Upper lobe of left lung (tissue), 4 donors: ENCODE measurements around the gene PACS1.

Experiments used
- EP300 ChIP-seq, 4 donors: sonication (generic); formaldehyde crosslinking; IDR thresholded peaks; one replicate each; pipeline ENCODE4 v1.5.1; 2017; ENCODE audit warnings: antibody characterized with exemption in 4 of 4, control low read depth in 2 of 4
- TF ChIP-seq, protein P1 (sequence below), 6 experiments: fragments of 450-650 bp in 4 of 6; fragments of 200-600 bp in 2 of 6; sonication (generic) in 2 of 6; IDR thresholded peaks; one replicate each; pipeline ENCODE4 v1.5.1; 2016 to 2019; ENCODE audit warnings: antibody characterized with exemption in 6 of 6

DNA sequence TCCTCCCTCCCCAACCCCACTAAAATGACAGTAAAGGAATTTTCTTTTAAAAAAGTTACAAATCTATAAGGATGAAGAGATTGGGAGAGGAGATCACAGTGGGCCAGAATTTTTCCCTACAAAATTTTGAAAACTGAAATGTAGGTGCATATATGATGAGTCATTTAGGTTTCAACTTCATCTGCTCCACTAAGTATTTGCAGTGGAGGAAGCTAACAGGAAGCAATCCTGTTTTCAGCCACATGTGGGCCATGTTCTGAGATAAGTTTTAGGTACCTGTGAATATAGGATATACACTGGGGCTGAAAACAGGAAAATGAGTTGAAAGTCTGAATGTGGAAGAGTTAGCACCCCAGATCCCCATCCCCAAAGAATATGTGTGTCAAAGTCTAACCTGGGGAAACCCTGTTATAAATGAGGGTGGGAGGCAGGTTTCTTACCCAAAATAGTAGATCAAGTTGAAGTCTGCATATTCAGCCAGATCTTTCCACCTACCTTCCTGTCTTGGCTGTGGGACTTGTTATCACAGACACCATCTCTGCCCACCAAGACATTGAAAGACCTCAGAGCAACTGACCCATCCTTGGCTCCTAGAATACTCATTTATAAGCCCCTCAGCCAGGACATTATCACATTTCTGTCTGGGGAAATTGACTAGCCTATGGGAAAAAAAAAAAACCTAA is 87.3 kb downstream of the PACS1 start:
- TF ChIP-seq EP300 (IDR thresholded peaks at IDR 0.05) = no peak
- TF ChIP-seq, protein P1, sequence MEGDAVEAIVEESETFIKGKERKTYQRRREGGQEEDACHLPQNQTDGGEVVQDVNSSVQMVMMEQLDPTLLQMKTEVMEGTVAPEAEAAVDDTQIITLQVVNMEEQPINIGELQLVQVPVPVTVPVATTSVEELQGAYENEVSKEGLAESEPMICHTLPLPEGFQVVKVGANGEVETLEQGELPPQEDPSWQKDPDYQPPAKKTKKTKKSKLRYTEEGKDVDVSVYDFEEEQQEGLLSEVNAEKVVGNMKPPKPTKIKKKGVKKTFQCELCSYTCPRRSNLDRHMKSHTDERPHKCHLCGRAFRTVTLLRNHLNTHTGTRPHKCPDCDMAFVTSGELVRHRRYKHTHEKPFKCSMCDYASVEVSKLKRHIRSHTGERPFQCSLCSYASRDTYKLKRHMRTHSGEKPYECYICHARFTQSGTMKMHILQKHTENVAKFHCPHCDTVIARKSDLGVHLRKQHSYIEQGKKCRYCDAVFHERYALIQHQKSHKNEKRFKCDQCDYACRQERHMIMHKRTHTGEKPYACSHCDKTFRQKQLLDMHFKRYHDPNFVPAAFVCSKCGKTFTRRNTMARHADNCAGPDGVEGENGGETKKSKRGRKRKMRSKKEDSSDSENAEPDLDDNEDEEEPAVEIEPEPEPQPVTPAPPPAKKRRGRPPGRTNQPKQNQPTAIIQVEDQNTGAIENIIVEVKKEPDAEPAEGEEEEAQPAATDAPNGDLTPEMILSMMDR (IDR thresholded peaks at IDR 0.05) = no peak
